ENCODE measurements around the gene KLHL29. TPM values are rescaled to one million over a fixed set of nuclear protein-coding genes. Genes with fewer than 3 reads are reported as not detected.

Gene KLHL29
- total and polyA plus RNA-seq, 2 of the 13 experiments (the other 11 are each of a cell fraction or from before 2014, with no cell fraction given): 0.01 TPM; not detected in 1

- TF ChIP-seq STAT5B (CRISPR knock-in tag; IDR thresholded peaks at IDR 0.05): no peak
- no peak for TF ChIP-seq ZNF138 (CRISPR knock-in tag; IDR thresholded peaks at IDR 0.05; ENCODE audit: low read depth)
- TF ChIP-seq GATAD1 (CRISPR knock-in tag; IDR thresholded peaks at IDR 0.05): 0 out of 2 replicates have a peak, but pooled peaks have one; percentile 49
- TF ChIP-seq ZSCAN5A (CRISPR knock-in tag; IDR thresholded peaks at IDR 0.05; ENCODE audit: borderline replicate concordance): no peak
- TF ChIP-seq MLX (CRISPR knock-in tag; IDR thresholded peaks at IDR 0.05): peak; percentile 80
- TF ChIP-seq ZBTB40 (IDR thresholded peaks at IDR 0.05): no peak
- 0 out of 2 replicates have a peak, but pooled peaks have one; percentile 37 for TF ChIP-seq ZBTB40 (CRISPR knock-in tag; IDR thresholded peaks at IDR 0.05)
- no peak for TF ChIP-seq E2F2 (CRISPR knock-in tag; IDR thresholded peaks at IDR 0.05; ENCODE audit: borderline replicate concordance)
- TF ChIP-seq, protein P1, sequence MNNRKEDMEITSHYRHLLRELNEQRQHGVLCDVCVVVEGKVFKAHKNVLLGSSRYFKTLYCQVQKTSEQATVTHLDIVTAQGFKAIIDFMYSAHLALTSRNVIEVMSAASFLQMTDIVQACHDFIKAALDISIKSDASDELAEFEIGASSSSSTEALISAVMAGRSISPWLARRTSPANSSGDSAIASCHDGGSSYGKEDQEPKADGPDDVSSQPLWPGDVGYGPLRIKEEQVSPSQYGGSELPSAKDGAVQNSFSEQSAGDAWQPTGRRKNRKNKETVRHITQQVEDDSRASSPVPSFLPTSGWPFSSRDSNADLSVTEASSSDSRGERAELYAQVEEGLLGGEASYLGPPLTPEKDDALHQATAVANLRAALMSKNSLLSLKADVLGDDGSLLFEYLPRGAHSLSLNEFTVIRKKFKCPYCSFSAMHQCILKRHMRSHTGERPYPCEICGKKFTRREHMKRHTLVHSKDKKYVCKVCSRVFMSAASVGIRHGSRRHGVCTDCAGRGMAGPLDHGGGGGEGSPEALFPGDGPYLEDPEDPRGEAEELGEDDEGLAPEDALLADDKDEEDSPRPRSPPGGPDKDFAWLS (CRISPR knock-in tag; IDR thresholded peaks at IDR 0.05; ENCODE audit: borderline replicate concordance): no peak
- TF ChIP-seq NFKB2 (CRISPR knock-in tag; IDR thresholded peaks at IDR 0.05; ENCODE audit: borderline replicate concordance): peak; percentile 68; the same call in 1 of the 2 replicates
Observed at GRCh38 chr2:23360571-23361125, 24.3 kb upstream of the KLHL29 start (continued).

Data from HepG2 (cell line).